GM20000 (cell line): ENCODE measurements around the gene KLF6.

Experiments used
- DNase-seq: peaks from one replicate; pipeline ENCODE4 v3.0.0; 2012; ENCODE audit warnings: low spot score
- TF ChIP-seq, protein P1 (sequence below): IDR thresholded peaks from 2 replicates; pipeline ENCODE4 v1.5.1; 2012; ENCODE audit warnings: mild to moderate bottlenecking, control low read depth; ENCODE audit errors: extremely low read depth, missing control alignments

Gene KLF6

DNA sequence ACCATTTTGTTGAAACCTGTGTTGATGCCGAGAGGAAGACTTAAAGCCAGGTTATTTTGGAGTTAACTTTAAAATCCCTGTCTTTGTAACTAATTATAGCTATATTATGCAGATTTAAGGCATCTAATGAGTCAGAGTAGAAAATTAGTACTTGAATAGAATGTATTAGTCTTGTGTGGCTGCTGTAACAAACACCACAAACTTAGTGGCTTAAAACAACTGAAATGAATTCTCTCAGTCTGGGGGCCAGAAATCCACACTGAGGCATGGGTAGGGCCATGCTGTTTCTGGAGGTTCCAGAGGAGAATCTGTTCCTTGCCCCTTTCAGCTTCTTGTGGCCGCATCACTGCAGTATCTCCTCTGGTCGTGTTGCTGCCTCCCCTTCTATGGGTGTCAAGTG lies 8.5 kb upstream of the KLF6 start:
- TF ChIP-seq, protein P1, sequence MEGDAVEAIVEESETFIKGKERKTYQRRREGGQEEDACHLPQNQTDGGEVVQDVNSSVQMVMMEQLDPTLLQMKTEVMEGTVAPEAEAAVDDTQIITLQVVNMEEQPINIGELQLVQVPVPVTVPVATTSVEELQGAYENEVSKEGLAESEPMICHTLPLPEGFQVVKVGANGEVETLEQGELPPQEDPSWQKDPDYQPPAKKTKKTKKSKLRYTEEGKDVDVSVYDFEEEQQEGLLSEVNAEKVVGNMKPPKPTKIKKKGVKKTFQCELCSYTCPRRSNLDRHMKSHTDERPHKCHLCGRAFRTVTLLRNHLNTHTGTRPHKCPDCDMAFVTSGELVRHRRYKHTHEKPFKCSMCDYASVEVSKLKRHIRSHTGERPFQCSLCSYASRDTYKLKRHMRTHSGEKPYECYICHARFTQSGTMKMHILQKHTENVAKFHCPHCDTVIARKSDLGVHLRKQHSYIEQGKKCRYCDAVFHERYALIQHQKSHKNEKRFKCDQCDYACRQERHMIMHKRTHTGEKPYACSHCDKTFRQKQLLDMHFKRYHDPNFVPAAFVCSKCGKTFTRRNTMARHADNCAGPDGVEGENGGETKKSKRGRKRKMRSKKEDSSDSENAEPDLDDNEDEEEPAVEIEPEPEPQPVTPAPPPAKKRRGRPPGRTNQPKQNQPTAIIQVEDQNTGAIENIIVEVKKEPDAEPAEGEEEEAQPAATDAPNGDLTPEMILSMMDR = no peak
- DNase-seq = no peak

DNA sequence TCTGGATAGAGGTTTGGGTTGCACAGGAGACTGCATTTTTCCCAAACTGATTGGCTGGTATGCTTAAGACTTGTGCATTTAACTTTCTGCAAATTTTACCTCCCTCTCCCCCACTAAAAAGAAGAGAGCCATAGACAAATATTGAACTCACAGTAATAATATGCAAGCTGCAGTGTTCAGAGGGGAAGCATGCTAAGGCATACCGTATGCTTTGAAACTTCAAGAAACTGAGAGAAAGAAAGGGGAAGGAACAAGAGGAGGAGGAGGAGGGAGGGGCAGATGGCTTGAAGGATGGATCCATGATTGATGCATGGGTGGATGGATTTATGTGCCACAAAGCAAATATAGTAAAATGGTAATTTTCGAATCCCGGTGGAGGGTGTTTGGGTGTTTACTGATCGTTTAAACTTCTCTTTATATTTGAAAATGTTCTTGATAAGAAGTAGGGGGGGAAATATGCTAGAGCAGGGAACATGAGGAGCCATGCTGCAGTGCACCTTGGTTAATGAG lies 7.8 kb upstream of the KLF6 start:
- TF ChIP-seq, protein P1 = no peak
- DNase-seq = no peak

DNA sequence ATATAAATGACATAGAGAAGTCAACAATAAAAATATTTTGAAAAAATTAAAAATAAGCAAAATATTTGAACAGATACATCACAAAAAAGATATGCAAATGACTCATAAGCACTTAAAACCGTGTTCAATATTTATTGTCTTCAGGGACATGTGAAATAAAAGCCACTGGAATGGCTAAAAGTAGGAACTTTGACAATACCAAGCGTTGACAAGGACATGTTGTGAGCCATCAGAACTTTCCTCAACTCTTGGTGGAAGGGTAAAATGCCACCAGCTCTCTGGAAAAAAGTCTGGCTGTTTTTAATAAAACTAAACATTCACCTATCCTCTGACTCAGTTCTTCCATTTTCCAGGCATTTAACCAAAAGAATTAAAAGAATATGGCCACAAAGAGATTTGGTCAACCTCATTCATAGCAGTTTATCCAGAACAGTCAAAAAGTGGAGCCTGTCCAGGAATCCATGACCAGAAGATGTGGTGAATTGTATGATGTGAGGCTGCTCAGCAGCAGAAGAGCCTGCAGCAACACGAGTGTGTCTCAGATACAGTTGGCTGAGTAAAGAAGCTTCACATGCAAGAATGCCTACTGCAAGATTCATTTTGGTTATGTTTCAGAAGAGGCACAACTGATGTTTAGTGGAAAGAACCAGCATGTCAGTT lies 7.1 kb upstream of the KLF6 start:
- TF ChIP-seq, protein P1 = no peak
- no peak for DNase-seq

DNA sequence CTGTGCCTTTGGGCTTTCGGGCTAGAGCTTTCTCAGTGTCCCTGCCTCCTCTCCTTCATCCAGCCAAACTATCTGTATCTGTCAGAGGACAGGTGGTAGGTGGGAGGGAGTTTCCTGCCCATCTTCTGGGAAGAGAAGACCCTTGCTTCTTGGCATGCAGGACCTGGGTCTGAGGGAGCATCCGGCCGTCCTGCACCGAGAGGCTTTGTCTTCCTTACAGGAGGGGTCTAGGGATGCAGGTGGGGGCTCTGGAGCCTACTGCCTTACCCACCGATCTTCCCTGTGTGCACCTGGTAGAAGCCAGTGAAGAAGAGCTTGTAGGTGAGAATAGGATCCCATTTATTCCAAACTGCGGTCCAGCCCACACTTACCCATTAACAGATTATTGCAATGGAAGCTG lies 5.8 kb upstream of the KLF6 start:
- TF ChIP-seq, protein P1 = no peak

DNA sequence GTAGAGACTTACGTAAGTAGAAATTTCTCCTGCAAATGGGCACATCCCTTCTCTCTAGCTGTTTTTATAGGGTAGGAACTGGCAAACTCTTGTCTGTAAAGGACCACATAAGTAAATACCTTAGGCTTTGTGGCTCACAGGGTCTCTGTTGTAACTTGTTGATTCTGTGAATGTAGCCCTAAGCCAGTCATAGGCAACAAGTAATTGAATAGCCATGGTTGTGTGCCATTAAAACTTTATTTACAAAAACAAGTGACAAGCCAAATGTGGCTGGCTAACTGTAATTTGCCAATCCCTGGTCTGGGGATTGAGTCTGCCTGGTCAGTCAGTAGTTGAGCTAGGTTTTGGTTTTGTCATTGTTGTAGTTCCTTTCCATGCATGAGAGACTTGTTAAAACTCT lies 5.3 kb upstream of the KLF6 start:
- DNase-seq = no peak
- TF ChIP-seq, protein P1 = no peak

More for the DNA sequence above, 5.8 kb upstream of the KLF6 start:
- no peak for DNase-seq

DNA sequence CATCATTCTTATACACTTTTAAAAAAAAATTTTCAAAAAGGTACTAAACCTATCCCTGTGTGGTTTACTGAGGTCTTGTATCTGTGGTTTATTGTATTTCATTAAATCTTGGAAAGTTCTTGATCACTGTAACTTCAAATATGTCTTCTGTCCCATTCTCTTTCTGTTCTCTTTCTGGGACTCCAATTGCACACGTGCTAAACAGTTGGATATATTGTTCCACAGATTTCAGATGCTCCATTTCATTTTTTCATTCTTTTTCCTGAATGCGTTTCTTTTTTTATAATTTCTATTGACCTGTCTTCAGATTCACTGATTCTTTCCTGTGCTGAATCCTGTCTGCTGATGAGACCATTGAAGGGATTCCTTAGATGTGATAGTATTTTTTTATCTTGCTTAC lies 4.6 kb upstream of the KLF6 start:
- no peak for DNase-seq
- TF ChIP-seq, protein P1 = no peak

DNA sequence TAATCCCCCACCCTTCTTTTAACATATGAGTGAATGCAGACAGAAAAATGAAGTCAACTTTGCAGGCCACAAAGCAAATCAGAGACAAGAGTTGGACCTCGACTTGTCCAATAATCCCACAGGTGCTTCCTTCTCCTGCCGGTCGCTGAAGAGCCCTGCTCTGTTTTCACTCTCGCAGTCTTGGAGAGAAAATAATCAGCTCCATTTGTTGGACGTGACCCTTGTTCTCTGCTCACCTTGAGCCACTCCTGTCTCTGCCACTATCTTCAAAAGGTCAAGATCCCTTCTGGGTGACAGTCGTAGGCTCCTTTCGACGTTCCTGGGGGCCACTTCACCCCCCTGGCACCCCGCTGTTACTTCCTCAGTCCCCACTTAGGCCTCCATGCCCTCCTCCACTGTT lies 2.8 kb upstream of the KLF6 start:
- DNase-seq = no peak
- TF ChIP-seq, protein P1 = no peak
